Dedifferentiated amniotic fluid mesenchymal stem cell (primary cell): ENCODE results near the gene KCNK4.

Experiments
- DNase-seq: peaks from one replicate; pipeline ENCODE4 v3.0.0-alpha.2; 2016; ENCODE audit errors: extremely low spot score

KCNK4 gene

GRCh38 chr11:64253481-64253880, 37.6 kb upstream of the KCNK4 start:
- no peak for DNase-seq

GRCh38 chr11:64254326-64254725, 36.8 kb upstream of the KCNK4 start:
- DNase-seq: no peak

GRCh38 chr11:64255135-64256128, 35.7 kb upstream of the KCNK4 start:
- DNase-seq: no peak

GRCh38 chr11:64256300-64256699, 34.8 kb upstream of the KCNK4 start:
- DNase-seq: no peak

GRCh38 chr11:64258356-64258755, 32.7 kb upstream of the KCNK4 start:
- DNase-seq: no peak

GRCh38 chr11:64258946-64259532, 32.1 kb upstream of the KCNK4 start:
- DNase-seq: no peak

GRCh38 chr11:64259533-64260067, 31.5 kb upstream of the KCNK4 start:
- DNase-seq: no peak

GRCh38 chr11:64260147-64260708, 30.9 kb upstream of the KCNK4 start:
- DNase-seq: no peak

GRCh38 chr11:64261556-64262080, 29.5 kb upstream of the KCNK4 start:
- no peak for DNase-seq

- DNase-seq: no peak
These were observed 28.7 kb upstream of the KCNK4 start for GRCh38 chr11:64262271-64263002.

- DNase-seq: no peak
These were observed 27.8 kb upstream of the KCNK4 start for GRCh38 chr11:64263021-64263946.

- DNase-seq: no peak
These were observed 27.2 kb upstream of the KCNK4 start for GRCh38 chr11:64263947-64264317.

- no peak for DNase-seq
These were observed 26.7 kb upstream of the KCNK4 start for GRCh38 chr11:64264371-64264852.

GRCh38 chr11:64265176-64266160, 25.6 kb upstream of the KCNK4 start:
- DNase-seq: no peak

- DNase-seq: no peak
These were observed 24.8 kb upstream of the KCNK4 start for GRCh38 chr11:64266339-64266738.

GRCh38 chr11:64267207-64267945, 23.7 kb upstream of the KCNK4 start:
- DNase-seq: no peak

- no peak for DNase-seq
These were observed 22.8 kb upstream of the KCNK4 start for GRCh38 chr11:64268025-64268892.
